GM21576 (cell line): ENCODE measurements around the gene ADRM1.

Source experiments
- ATAC-seq: cut with Tn5 transposase; IDR thresholded peaks from one replicate; pipeline ENCODE4 v1.9.1; 2021; ENCODE audit warnings: mild to moderate bottlenecking, moderate library complexity; ENCODE audit not compliant: unreplicated experiment

Gene ADRM1

GRCh38 chr20:62297449-62298227, 5.2 kb upstream of the ADRM1 start:
- ATAC-seq = no peak

- no peak for ATAC-seq
Observed at GRCh38 chr20:62298577-62299249, 4.1 kb upstream of the ADRM1 start.

- no peak for ATAC-seq
Observed at GRCh38 chr20:62299666-62300236, 3.0 kb upstream of the ADRM1 start.

DNA sequence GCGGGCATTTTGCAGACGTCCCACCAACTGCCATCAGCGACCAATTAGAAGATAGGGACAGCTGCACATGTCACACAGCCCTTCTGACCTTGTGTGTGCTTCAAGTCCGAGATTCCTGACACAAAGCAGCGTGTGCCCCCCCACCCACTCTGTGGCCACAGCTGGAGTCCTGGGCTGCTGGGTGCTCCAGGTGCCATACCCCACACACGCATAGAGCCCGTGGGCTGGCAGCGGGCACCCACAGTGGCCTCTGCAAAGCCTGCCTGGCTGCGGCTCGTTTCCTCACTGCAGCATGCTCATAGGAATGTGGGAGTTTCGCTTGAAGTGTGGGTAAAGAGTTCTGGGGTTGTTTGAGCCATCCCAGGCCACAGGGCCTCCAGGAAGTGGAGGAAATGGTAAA, 2.5 kb upstream of the ADRM1 start:
- no peak for ATAC-seq

DNA sequence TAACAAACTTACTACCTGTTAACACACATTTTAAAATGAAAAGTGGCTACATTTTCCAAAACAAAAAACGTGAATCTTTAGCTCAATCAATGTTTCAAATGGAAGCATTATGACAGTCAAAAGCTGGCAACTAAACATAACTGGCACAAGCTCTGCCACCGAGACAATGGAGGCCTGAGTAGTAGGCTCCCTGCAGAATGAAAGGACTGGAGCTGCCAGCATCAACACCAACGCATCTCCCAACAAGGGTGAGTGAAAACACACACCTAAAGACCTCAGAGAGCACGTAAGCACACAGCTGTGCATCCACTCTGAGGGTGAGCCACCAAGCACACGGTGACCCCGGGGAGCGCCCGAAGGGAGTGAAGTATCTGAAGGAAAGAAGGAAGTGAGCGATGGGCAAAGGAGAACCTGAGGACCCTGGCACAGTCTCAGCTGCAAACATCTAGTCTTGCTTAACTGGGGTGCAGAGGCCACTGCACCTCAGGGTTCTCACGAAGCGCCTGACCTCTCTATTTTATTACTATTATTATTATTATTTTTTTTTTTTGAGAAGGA, 1.6 kb upstream of the ADRM1 start:
- ATAC-seq = no peak

GRCh38 chr20:62301773-62302340, 940 bp upstream of the ADRM1 start:
- peak; percentile 36 for ATAC-seq

DNA sequence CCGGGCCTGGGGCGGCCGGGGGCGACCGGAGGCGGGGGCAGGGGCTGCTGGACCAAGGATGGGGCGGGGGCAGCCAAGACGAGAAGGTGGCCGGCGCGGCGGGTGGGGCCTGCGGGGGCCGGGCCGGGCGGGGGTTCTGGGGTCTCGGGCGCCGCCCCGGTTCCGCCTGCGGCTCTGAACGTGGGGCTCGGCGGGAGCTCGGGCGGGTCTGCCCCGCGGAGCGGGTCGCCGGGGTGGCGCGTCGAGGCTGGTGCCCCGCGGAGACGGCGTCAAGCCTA, 204 bp downstream of the ADRM1 start:
- no peak for ATAC-seq

- no peak for ATAC-seq
Observed at GRCh38 chr20:62303340-62304226, 786 bp downstream of the ADRM1 start.

- no peak for ATAC-seq
Observed at GRCh38 chr20:62304331-62305148, 1.7 kb downstream of the ADRM1 start.

DNA sequence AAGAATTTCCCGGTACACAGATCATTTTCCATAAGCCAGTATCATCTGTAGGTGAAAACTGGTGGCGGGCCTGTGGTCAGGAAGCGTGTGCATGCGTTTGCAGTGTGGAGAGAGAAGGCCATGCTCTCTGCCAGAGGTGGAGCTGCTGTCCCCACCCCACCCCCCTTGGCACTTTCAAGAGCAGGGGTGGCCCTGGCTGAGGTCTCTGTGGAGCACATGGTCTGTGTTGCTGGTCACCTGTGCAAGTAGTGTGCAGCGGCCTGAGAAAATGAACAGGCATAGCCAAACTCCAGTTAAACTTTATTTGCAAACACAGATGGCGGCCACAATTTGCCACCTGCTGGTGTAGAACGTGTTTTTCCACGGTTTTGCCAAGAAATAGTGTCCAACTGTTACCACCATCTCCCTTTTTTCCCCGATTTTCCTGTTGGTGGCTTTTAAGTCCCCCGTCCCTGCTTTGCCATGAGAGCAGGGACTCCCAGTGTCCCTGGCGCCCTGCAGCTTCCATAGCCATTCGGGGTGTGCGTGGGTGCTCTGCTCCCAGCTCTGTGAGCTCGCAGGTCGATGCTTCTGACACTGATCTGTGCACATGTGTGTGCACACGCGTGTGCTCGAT, 2.5 kb downstream of the ADRM1 start:
- ATAC-seq = no peak

GRCh38 chr20:62305765-62306413, 3.1 kb downstream of the ADRM1 start:
- no peak for ATAC-seq

GRCh38 chr20:62306414-62307187, 3.8 kb downstream of the ADRM1 start:
- no peak for ATAC-seq

GRCh38 chr20:62307226-62308101, 4.7 kb downstream of the ADRM1 start:
- ATAC-seq = no peak

GRCh38 chr20:62308102-62308822, 5.5 kb downstream of the ADRM1 start:
- no peak for ATAC-seq

DNA sequence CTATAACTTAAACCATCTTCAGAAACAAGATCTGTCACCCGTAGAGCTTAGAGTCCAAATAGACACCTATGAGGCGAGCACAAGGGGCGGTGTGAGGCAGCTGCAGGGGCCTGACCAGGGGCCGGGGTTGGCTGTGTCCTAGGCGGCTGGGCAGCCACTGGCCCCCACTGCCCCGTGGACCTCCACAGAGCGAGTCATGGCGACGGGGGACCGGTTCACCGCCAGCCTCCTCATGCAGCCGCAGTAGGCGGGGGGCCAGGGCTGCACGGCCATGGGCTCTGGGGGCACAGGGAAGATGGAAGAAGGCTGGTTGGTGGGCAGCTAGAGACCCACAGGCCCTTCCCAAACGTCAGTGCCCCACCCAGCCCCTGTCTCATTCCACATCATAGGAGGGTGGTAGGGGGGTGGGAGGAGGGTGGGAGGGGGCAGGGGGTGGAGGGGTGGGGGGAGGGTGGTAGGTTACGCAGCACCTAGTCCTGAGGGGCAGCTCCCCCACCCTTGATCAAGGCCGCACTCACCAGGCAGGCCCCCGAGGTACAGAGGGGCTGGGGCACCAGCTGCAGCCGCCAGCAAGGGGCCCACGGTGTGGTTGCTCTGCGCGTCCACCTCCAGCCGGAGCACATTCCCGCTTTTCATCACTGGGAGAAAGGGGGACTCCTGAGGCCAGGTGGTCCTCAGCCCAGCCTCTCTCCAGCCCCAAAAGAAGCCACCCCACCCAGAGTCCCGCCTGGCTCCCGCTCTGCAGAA, 6.6 kb downstream of the ADRM1 start:
- no peak for ATAC-seq
